GM21390 (cell line): Measurements from ENCODE around the gene SIK2.
"Not testable (repeated sequence)": the region's sequence is repeated elsewhere in the genome, so short reads cannot be mapped to it uniquely, and the experiment has no call there.

Experiments used
- ATAC-seq: cut with Tn5 transposase; IDR thresholded peaks from one replicate; pipeline ENCODE4 v1.9.1; 2021; ENCODE audit not compliant: unreplicated experiment

Gene SIK2

DNA sequence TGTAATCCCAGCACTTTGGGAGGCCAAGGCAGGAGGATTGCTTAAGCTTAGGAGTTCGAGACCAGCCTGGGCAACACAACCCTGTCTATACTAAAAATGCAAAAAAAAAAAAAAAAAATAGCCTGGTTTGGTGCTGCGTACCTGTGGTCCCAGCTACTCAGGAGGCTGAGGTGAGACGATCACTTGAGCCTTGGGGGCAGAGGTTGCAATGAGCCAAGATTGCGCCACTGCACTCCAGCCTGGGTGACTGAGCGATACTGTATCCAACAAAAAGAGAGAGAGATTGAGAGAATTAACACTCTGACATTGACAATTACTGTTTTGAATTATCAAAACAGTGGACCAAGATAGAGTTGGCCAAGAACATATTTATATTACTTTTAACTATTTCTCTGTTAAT, 53.7 kb downstream of the SIK2 start:
- ATAC-seq, result no peak

DNA sequence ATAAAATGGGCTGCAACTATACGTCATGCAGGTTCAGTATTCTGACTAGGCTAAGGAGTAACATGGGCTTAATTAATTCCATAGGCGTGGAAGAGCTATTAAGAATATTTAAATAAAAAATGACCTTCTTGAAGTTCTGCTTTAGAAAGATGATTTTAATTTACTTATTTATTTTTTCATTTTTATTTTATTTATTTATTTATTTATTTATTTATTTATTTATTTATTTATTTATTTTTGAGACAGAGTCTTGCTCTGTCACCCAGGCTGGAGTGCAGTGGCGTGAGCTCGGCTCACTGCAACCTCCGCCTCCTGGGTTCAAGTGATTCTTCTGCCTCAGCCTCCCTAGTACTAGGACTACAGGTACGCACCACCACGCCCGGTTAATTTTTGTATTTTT, 55.7 kb downstream of the SIK2 start:
- not testable (repeated sequence) for ATAC-seq

DNA sequence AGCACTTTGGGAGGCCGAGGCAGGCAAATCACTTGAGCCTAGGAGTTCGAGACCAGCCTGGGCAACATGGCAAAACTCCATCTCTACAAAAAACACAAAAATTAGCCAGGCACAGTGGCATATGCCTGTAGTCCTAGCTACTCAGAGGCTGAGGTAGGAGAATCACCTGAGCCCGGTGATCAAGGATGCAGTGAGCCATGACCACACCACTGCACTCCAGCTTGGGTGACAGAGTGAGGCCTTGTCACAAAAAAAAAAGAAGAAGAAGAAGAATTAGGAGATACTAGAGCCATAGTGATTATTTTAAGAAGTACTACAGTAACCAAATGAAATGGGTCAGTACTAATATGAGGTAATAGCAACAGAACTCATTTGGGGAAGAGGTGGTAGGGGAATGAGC, 56.2 kb downstream of the SIK2 start:
- not testable (repeated sequence) for ATAC-seq

DNA sequence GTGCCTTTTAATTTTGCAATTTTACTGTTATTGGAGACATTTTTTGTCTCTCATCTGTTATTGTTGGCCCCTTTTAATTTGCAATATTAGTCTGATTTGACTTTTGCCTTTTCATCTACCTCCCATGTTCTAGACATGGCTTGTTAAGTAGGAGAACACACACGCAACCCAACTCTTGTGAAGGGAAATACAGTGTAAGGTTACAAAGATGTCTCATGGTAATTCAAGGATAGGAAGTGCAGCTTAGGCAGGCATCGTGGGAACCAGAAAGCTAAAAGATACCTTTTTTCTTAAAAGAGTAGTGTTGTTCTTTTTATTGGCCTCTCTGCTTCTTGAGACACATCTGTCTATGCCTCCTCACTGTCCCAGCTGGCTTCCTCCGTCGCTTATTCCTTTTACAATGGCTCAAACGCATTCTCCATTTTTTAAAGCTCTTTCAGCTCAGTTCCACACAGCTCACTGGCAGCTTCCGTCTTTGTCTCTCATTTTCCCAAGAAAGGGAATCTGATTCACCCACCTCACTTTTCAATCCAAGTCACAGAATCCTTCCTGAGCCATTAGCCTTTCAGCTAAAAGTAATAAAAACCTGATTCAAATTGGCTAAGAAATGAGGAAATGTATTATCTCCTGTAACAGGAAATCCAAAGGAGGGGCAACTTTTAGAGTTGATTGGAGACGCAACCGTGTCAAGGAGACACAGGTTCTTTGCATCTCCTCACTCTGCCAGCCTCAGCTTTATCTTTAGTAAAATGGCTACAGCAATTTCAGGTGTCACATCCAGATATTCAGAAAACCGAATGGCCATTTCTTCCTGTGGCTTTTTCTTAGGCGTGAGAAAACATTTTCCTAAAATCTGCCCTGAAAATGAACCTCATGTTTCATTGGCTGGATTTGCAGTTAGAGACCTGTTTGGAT, 57.2 kb downstream of the SIK2 start:
- no peak for ATAC-seq

DNA sequence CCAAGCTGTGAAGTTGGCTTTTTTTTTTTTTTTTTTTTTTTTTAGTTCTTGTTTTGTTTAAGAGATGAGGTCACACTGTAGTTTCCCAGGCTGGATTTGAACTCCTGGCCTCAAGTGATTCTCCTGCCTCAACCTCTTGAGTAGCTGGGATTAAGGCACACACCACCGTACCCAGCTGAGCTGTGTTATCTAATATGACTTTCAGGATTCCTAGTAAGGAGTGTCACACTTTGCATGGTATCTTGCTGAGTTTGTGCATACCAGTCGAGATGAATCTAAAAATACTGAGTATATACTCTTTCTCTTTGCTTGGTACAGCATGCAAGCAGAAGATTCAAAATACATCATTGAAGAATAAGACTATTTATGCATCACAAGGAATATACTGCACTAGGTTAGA, 58.6 kb downstream of the SIK2 start:
- ATAC-seq, result no peak

DNA sequence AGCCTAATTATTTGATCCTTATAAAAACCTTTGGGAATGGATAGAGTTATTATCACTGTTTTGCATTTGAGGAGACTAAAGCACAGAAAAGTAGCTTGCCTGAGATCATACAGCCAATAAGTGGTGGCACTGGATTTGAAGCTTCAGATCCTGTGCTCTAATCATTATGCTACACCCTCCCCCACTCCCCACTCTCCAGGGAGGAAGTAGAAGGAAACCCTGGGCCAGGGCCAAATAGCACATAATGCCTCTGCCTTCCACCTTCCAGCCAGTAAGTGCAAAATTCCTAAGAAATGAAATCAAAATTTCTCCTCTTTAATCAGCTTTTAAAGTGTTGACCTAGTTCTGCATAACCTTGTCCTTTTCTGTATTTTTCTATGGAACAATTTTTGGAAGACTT, 61.6 kb downstream of the SIK2 start:
- ATAC-seq, result no peak

DNA sequence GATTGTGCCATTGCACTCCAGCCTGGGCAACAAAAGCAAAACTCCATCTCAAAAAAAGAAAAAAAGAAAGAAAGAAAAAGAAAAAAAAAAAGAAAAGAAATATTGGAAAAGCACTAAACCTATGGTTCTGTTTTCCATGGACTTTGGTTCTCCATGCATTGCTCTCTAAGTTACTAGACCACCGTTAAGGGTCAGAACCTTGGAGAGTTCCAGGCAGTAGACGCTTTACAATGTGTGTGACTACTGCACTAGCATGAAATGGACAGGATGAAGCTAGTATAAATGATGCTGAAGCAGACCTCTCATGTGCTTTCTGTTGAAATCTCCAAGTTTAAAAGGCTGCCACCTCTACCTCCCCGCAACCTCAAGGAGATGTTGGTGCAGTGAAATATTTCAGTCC, 63.5 kb downstream of the SIK2 start:
- ATAC-seq, result no peak

DNA sequence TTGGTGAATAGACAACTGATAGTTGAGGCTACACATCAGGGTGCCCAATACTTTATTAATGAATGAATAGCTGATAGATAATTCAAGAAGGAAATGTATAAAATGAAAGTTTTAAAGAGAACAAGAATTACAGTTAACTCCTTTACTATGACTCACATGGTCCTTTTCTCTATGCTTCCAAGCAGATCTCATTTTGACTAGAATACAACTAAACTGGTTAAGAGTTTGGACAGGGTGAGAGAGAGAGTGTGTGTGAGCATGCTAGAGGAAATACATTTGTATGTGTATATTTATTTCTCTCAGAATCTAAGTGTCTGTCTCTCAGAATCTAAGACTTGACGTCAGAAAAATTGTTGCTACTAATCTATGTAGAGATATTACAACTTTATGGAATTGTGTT, 66.7 kb downstream of the SIK2 start:
- no peak for ATAC-seq

DNA sequence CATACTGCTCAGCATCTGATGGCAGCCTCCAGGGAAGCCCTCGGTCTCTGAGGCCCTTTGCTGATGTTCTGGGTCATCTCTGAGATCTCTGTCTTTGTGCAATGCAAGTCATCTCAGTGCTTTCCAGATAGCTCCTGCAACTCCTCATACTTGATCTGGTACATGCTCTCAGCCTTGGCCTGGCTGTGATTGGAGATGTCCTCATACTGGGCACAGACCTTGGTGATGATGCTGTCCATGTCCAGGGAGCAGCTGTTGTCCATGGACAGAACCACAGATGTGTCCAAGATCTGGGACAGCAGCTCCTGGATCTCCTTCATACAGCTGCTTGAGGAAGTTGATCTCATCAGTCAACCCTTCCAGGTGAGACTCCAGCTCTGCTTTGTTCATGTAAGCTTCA, 69.1 kb downstream of the SIK2 start:
- ATAC-seq, result no peak

DNA sequence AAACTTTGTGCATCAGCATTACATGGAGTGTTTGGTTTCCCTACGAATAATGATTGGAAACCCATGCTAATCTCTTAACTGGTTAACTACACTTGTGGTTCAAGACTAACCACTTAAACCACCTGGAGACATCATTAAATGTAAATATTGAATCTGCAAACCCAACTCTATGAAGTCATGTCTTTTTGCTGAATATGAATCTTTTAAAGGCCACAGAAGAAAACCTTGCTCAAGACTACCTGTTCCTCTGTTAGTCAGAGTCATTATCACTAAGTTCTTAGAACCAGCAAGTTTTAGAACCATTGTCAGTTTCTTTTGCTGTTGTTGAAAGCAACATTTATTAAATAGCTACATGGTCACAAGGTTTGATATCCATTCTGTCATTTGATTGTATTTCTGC, 70.7 kb downstream of the SIK2 start:
- no peak for ATAC-seq

DNA sequence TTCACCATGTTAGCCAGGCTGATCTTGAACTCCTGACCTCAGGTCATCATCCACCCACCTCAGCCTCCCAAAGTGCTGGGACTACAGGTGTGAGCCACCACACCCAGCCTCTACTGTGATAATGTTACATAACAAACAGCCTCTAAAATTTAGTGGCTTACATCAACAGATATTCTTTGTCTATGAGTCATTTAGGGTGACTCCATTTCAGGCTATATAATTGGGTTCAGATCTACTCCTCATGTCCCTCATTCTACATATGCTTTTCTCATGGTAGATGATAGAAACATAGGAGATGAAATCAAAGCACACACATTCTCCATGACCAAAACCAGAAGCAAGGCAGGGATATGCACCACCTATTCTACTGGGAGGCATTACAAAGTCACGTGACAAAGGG, 72.7 kb downstream of the SIK2 start:
- no peak for ATAC-seq

DNA sequence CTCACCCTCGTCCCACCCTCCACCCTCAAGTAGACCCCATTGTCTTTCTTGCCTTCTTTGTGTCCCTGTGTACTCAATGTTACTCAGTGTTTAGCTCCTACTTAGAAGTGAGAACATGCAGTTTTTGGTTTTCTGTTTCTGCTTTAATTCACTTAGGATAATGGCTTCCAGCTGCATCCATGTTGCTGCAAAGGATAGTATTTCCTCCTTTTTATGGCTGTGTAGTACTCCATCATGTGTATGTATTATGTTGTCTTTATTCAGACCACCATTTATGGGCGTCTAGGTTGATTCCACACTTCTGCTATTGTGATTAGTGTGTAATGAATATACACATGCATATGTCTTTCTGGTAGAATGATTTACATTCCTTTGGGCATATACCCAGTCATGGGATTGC, 73.6 kb downstream of the SIK2 start:
- no peak for ATAC-seq

DNA sequence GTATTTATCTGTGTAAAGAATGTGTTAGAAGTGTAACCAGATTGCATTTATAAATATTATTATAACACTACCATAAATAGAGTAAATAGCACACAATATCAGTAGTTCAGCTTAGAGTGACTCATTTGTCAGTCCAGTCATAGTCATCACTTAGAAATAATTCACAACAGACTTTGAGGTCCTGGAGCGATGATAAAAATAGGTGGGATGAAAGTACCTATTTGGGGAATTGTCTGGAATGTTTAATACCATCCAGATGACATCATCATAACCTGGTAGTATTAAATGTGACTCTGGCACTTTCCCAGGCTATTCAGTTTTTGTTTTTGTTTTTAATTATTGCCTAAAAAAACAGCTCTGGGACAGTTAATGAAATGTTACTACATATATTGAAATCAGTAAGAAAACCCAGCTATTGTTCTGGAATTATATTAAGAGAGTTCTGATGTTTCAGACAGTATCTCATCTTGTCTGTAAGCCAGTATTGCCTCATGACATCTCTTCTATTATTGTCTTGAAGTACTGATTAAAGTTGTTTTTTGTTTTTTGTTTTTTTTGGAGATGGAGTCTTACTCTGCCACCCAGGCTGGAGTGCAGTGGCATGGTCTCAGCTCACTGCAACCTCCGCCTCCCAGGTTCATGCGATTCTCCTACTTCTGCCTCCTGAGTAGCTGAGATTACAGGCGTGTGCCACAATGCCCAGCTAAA, 74.8 kb downstream of the SIK2 start:
- no peak for ATAC-seq

DNA sequence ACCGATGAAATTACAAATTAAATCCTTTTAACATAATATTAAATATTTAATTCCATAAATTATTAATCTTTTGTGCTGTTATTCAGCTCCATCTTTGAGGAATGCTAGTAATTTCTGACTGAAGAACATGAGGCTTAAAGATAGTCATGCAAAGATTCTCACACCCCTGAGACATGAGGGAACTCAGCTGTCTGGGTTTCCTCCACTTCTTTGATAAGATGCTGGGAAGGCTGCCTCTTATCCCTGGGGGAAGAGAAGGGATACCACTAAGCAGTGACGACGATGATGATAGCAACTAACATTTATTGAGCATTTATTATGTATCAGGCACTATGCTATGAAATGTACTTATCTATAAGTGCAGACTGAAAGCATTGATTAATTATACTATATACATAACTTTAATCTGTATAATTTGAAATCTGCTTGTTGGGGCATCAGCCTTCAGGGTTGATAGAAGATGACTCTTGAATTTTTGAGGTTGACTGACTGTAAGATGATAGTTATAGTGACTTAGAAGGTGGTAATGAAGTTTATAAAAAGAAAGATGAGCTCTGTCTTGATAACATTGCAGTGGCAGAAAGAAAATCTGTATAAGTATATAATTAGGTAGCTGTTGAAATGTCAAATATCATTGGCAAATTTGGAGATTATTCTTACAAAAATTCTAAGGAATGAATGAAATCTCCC, 78.4 kb downstream of the SIK2 start:
- no peak for ATAC-seq

DNA sequence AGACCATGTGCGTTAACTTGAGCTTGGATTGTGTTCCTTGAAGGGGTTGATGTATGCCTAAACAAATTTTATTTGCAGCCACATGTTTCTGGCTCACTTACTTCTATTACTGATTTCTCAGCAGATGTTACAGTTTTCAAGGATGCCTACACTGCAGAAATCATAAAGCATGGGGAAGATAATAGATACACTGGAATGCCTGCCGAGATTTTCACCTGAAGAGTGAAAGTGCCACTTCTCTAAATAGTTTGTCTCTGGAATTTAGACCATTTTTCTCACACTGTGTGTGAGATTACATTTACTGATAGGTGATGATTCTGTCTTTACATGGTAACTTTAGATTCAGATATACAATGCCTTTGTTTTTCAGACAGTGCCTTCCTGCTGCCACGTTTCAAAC, 81.6 kb downstream of the SIK2 start:
- ATAC-seq, result no peak

DNA sequence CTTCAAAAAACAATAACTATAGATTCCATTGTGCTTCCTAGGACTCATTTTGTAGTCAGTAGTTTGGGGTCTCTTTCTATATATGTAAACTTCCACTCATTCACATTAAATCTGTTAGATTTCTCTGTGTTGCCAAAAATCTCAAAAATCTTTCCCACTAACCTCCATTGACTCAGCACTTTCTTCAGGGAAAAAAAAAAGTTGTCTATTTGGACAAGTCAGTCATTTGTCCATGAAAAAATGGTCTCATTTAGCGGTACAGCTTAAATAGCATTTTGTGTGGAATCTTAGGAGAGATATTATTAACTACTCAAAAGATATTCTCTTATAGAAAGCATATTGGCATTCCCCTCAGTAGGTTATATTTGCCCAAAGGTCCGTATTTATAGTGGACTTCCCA, 82.0 kb downstream of the SIK2 start:
- ATAC-seq, result no peak

DNA sequence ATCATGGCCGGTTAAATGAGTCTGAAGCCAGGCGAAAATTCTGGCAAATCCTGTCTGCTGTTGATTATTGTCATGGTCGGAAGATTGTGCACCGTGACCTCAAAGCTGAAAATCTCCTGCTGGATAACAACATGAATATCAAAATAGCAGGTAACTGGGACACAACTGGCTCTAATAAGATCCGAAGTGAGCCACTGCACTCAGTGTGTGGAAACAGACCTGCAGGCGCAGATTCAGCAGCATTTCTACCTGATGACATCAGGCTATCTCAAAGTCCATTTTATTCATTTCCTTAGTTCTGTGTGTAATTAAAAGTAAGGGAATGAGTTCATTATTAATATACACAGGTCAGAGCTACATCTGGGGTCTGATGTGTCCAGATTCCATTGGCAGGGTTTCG, 85.8 kb downstream of the SIK2 start:
- no peak for ATAC-seq

DNA sequence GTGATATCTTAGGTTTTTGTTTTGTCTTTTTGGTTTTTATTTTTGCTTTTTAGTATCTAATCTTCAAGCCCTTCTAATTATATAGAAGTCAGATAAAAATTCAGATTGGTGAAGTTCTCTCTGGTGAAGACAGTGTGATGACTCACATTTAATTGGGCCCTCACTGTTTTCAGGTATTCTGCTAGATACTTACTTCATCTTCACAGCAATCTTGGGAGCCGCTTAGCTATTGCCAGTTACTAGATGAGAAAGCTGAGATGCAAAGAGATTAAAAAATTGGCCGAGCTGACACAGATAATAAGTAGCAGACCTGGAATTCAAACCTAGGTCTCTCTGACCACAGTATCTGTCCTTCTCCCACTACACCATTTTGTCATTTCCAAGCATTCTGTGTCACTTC, 88.9 kb downstream of the SIK2 start:
- no peak for ATAC-seq

DNA sequence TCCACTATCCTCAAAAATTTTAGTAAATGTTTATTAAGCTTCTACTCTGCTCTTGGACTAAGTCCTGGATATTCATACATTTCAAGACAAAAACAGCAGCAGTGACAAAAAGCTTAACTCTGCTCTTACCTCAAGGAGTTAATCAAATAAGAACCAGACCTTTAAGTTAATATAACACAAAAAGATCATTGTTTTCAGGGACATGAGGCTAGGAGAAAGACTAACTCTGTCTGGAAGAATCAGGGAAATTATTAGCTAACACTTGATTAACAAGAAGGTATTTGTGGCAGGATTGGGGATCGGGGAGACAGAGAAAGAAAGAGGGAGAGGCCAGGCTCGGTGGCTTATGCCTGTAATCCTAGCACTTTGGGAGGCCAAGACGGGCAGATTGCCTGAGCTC, 89.5 kb downstream of the SIK2 start:
- ATAC-seq, result no peak

DNA sequence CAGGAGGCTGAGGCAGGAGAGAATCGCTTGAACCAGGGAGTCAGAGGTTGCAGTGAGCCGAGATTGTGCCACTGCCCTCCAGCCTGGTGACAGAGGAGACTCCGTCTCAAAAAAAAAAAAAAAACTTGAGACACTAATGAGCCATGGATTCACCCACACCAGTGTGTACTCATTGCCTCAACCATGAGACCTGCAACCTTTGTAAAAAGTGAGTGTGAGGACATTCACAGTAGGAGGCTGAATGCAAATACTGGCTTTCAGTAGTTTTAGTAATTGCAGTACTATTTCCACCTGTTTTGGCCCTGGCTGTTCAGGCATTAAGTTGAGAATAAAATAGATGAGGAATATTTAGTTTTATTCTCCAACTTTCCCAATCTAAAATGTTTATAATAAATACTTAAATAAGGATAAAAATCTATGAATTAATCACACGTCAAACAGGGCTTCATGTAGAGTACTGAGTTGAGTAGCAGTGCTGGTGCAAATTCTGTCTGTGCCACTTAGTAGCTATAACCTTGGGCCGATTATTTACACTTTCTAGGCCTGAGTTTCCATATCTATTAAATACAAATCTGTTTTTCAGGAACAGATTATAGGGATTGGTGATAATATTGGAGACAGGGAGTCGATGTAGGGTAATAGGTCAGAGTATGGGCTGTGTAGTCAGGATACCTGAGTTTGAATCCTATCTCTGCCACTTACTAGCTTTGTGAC, 91.1 kb downstream of the SIK2 start:
- ATAC-seq, result no peak

DNA sequence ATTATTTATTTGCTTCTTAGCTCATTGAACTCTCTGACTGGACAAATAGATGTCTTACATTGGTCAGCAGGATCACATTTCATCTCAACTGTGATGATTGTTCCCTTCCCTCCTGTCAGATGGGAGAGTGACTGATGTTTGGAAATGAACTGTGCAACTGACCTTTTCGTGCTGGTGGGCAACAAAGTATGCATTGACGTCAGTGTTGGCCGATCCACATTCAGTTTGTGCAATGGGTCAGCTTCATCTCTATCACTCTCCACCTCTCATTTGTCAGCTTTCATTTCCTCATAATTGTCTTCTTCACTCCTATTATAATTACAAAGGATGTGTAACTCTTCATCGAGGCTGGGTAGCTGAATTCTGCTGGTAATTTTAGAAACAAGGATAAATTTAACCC, 92.6 kb downstream of the SIK2 start:
- ATAC-seq, result no peak
